ENCODE data around the gene CNOT2. TPM values are rescaled to one million over a fixed set of nuclear protein-coding genes. Genes with fewer than 3 reads are reported as not detected.

CNOT2 gene
- total RNA-seq (2014; rRNA removed; shearing (Covaris generic)), result 95.6 and 99.4 TPM in 2 replicates

GRCh38 chr12:70242695-70243509 lies at the start of gene CNOT2:
TSS of gene CNOT2 (plus strand) at chr12:70243433. CDS start at chr12:70278227, 34,794 bp downstream.
- DNase-seq (ENCODE audit: low read depth), result peak; percentile 85

- DNase-seq (ENCODE audit: low read depth), result no peak
Measured at GRCh38 chr12:70194076-70194475, 49.2 kb upstream of the CNOT2 start.

GRCh38 chr12:70196811-70197281 lies 46.4 kb upstream of the CNOT2 start:
- DNase-seq (ENCODE audit: low read depth), result no peak

- DNase-seq (ENCODE audit: low read depth), result no peak
Measured at GRCh38 chr12:70197345-70197744, 45.9 kb upstream of the CNOT2 start.

GRCh38 chr12:70213707-70214106 lies 29.5 kb upstream of the CNOT2 start:
- no peak for DNase-seq (ENCODE audit: low read depth)

- DNase-seq (ENCODE audit: low read depth), result no peak
Measured at GRCh38 chr12:70214972-70215617, 28.1 kb upstream of the CNOT2 start.

GRCh38 chr12:70217416-70217815 lies 25.8 kb upstream of the CNOT2 start:
- DNase-seq (ENCODE audit: low read depth), result no peak

- DNase-seq (ENCODE audit: low read depth), result no peak
Measured at GRCh38 chr12:70221626-70222025, 21.6 kb upstream of the CNOT2 start.

- no peak for DNase-seq (ENCODE audit: low read depth)
Measured at GRCh38 chr12:70227911-70228310, 15.3 kb upstream of the CNOT2 start.

GRCh38 chr12:70230934-70231606 lies 12.2 kb upstream of the CNOT2 start:
- no peak for DNase-seq (ENCODE audit: low read depth)

GRCh38 chr12:70236990-70237389 lies 6.2 kb upstream of the CNOT2 start:
- no peak for DNase-seq (ENCODE audit: low read depth)

- DNase-seq (ENCODE audit: low read depth), result peak; percentile 4
Measured at GRCh38 chr12:70240673-70241072, 2.6 kb upstream of the CNOT2 start.

GRCh38 chr12:70241845-70242244 lies 1.4 kb upstream of the CNOT2 start:
- no peak for DNase-seq (ENCODE audit: low read depth)

- DNase-seq (ENCODE audit: low read depth), result peak; percentile 59
Measured at GRCh38 chr12:70243510-70244371, 508 bp downstream of the CNOT2 start.

- no peak for DNase-seq (ENCODE audit: low read depth)
Measured at GRCh38 chr12:70244409-70244808, 1.2 kb downstream of the CNOT2 start.

GRCh38 chr12:70245458-70245857 lies 2.2 kb downstream of the CNOT2 start:
- no peak for DNase-seq (ENCODE audit: low read depth)

- no peak for DNase-seq (ENCODE audit: low read depth)
Measured at GRCh38 chr12:70246580-70246979, 3.3 kb downstream of the CNOT2 start.

GRCh38 chr12:70247653-70248199 lies 4.5 kb downstream of the CNOT2 start:
- no peak for DNase-seq (ENCODE audit: low read depth)

- no peak for DNase-seq (ENCODE audit: low read depth)
Measured at GRCh38 chr12:70248876-70249275, 5.6 kb downstream of the CNOT2 start.

GRCh38 chr12:70249903-70250302 lies 6.7 kb downstream of the CNOT2 start:
- no peak for DNase-seq (ENCODE audit: low read depth)

GRCh38 chr12:70251226-70251625 lies 8.0 kb downstream of the CNOT2 start:
- no peak for DNase-seq (ENCODE audit: low read depth)
